WERI-Rb-1 (cell line): ENCODE data around the gene FBXO31.

Experiments
- DNase-seq: peaks from one replicate; pipeline ENCODE4 v3.0.0-alpha.2; 2020
- H3K27ac ChIP-seq: fragments of 250-450 bp; sonication (Bioruptor Pico); 2 replicates; pipeline ENCODE4 v1.5.1; 2020; ENCODE audit warnings: mild to moderate bottlenecking, moderate library complexity
- H3K27me3 ChIP-seq: fragments of 250-450 bp; sonication (Bioruptor Pico); 2 replicates; pipeline ENCODE4 v1.5.1; 2021; ENCODE audit warnings: mild to moderate bottlenecking, low read depth, moderate library complexity; ENCODE audit not compliant: insufficient read depth, severe bottlenecking
- H3K36me3 ChIP-seq: fragments of 250-450 bp; sonication (Bioruptor Pico); 2 replicates; pipeline ENCODE4 v1.5.1; 2020; ENCODE audit warnings: mild to moderate bottlenecking, moderate library complexity
- H3K4me3 ChIP-seq: 2 replicates; pipeline ENCODE4 v1.5.1; 2011; ENCODE audit warnings: low read depth, mild to moderate bottlenecking, control low read depth, low read length
- H3K9me3 ChIP-seq: fragments of 250-450 bp; sonication (Bioruptor Pico); 2 replicates; pipeline ENCODE4 v1.5.1; 2021; ENCODE audit warnings: mild to moderate bottlenecking, moderate library complexity; ENCODE audit not compliant: severe bottlenecking
- TF ChIP-seq, protein P1 (sequence below): IDR thresholded peaks from 2 replicates; pipeline ENCODE4 v1.5.1; 2011; ENCODE audit warnings: low read depth, mild to moderate bottlenecking, control low read depth, inconsistent platforms, low read length

FBXO31 gene

DNA sequence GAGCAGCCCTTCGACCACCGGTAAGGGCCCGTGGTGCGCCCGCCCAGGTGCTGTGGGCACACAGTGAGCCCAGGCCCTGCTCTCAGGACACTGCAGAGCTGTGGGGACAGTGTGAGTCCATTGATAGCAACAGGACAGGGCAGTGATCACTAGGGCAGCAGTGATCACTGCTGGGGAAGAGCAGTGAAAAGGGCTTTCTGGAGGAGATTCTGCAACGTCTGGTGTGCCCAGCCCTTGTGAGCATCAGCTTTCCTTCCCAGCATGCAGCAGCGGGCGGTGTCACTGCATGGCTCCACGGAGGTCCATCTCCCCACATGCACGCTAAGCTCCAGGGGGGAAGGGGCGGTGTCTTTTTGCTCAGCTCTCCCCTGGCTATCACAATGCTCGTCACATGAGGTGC lies 40.7 kb upstream of the FBXO31 start:
- TF ChIP-seq, protein P1, sequence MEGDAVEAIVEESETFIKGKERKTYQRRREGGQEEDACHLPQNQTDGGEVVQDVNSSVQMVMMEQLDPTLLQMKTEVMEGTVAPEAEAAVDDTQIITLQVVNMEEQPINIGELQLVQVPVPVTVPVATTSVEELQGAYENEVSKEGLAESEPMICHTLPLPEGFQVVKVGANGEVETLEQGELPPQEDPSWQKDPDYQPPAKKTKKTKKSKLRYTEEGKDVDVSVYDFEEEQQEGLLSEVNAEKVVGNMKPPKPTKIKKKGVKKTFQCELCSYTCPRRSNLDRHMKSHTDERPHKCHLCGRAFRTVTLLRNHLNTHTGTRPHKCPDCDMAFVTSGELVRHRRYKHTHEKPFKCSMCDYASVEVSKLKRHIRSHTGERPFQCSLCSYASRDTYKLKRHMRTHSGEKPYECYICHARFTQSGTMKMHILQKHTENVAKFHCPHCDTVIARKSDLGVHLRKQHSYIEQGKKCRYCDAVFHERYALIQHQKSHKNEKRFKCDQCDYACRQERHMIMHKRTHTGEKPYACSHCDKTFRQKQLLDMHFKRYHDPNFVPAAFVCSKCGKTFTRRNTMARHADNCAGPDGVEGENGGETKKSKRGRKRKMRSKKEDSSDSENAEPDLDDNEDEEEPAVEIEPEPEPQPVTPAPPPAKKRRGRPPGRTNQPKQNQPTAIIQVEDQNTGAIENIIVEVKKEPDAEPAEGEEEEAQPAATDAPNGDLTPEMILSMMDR: no peak
- no peaks in the 10 kb centered on the region for H3K27me3 ChIP-seq
- H3K36me3 ChIP-seq: peaks cover 5% of the 10 kb centered on the region; the same call in 1 of the 2 replicates
- H3K4me3 ChIP-seq: no peak overlapping the region
- DNase-seq: no peak
- no peak overlapping the region for H3K27ac ChIP-seq
- H3K9me3 ChIP-seq: no peaks in the 10 kb centered on the region

DNA sequence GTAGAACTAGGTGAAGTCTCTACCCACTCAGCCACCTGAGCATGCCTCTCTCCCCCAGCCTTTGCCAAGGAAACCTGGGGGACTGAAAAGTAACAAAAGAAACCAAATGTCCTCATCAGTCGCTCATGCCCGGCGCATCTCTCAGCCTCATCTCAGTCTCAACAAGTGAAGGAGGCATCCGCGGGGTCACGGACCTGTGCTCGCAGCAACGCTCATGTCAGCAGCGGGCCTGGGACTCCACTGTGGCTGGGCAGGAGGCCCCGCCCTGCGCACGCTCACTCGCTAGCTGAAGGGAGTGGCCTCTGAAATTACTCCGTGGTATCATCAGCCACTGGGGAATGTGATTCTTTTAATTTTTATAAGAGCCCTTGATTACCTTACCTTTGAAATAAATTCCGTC lies 39.9 kb upstream of the FBXO31 start:
- peaks cover 5% of the 10 kb centered on the region; the same call in 1 of the 2 replicates for H3K36me3 ChIP-seq
- no peaks in the 10 kb centered on the region for H3K27me3 ChIP-seq
- H3K9me3 ChIP-seq: no peaks in the 10 kb centered on the region
- no peak overlapping the region for H3K4me3 ChIP-seq
- TF ChIP-seq, protein P1: no peak
- no peak overlapping the region for H3K27ac ChIP-seq
- DNase-seq: no peak

DNA sequence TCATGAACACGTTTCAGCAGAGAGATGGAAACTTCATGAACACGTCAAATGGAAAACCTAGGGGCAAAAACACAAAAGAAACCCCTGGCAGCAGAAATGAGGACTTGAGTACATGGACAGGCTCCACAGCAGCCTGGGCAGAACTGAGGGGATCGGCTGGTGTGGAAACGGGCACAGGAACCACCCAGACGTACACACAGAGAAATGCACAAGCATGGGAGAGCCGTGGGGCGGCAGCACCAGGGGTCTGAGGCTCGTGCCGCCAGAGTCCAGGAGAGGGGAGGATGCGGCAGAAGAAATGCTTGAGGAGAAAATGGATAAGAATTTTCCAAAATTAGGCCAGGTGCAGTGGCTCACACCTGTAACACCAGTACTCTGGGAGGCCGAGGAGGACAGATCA lies 38.5 kb upstream of the FBXO31 start:
- H3K9me3 ChIP-seq: no peaks in the 10 kb centered on the region
- no peaks in the 10 kb centered on the region for H3K27me3 ChIP-seq
- no peak overlapping the region for H3K4me3 ChIP-seq
- DNase-seq: no peak
- TF ChIP-seq, protein P1: no peak
- peaks cover 5% of the 10 kb centered on the region; the same call in 1 of the 2 replicates for H3K36me3 ChIP-seq
- no peak overlapping the region for H3K27ac ChIP-seq

DNA sequence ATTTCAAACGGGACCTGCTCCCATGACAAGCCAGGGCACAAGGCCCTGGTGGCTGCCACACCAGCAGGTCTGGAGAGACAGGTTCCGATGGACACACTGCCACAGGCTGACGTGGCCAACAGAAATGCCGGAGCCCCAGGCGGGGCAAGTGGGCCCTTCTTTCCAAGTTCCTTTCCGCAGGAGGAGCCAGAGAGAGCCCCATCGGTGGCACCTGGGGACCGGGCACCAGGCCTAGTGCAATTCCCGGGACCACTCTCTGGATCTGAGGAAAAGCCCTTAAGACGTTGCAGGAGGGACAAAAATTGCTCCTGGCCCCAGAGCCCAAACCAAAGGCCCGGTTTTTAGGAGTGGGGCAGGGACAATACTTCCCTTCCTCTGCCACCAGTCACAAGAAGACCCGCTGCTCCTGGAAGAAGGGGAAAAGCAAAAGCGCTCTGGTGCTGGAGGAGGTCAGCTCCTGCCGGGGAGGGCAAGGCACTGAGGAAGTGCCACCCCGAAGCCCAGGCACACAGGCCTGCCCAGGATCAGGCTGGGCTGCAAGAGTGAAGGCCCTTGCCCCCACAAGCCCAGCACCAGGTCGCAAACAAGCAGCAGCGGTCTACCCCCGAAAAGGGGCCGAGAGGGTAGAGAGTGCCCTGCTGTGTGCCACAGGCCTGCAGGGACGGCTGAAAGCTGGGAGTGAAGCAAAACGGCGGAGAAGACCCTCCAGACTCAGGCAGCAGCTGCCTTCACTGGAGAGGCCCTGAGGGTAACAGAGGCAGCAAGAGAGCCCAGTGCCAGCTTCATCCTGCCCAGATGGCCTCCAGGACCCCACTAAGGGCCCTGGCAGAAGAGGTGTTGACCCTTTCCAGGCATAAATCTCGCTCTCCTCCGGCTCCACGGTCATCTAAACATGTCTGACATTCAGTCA lies 37.7 kb upstream of the FBXO31 start:
- TF ChIP-seq, protein P1: no peak
- Histone ChIP-seq H3K9me3 (no peaks in the 10 kb centered on the region), H3K36me3 (peaks cover 11% of the 10 kb centered on the region; the same call in 1 of the 2 replicates), H3K4me3 (no peak overlapping the region), H3K27ac (no peak overlapping the region), H3K27me3 (no peaks in the 10 kb centered on the region)
- DNase-seq: no peak

DNA sequence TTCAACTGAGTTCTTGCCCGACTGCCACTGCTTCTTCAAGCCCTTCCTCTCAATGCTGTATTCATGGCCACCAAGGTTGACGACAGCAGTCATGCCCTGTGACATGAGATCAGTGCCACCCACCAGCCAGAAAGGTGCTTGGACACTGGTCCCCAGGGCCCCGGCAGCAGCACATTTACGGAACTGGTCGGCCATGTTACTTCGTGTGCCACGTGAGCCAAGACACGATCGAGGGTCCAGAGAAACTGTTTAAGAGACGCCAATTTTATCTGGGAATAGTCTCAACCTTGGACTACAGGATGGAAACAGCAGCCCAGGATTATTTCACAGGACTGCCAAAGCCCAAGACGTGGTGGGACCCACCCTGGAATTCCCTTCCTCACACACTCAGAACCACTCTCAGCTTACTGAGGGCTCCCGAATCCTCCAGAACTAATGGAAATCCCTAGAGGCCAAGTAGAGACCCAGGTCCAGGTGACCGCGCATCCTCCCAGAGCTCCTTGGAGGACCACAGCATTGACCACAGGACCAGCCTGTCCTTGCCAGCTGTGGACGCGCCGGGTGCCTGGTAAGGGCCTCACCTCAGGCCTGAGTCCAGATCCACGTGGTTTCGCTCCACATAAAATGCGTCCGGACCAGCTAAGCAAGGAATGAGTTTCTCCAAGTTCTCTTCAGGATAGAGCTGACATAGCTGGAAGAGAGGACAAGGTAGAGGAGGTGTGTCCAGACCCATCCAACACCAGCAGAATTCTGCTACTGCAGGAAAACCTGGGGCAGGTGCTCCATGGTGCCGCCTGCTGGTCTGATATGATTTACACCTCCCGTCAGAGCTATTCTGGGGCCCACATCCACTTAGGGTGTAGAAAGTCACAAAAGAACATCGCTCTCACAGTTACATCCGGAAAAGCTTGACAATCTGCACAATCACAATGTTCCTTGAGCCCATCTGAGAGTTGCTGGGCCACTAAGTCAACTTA lies 36.7 kb upstream of the FBXO31 start:
- H3K4me3 ChIP-seq: no peak overlapping the region
- peaks cover 15% of the 10 kb centered on the region; the same call in 1 of the 2 replicates for H3K36me3 ChIP-seq
- TF ChIP-seq, protein P1: 0 out of 2 replicates have a peak, but pooled peaks have one; percentile 3
- H3K27ac ChIP-seq: no peak overlapping the region
- no peaks in the 10 kb centered on the region for H3K27me3 ChIP-seq
- no peak for DNase-seq
- H3K9me3 ChIP-seq: no peaks in the 10 kb centered on the region
